Measurements from ENCODE around the gene TIAM1.

DNA sequence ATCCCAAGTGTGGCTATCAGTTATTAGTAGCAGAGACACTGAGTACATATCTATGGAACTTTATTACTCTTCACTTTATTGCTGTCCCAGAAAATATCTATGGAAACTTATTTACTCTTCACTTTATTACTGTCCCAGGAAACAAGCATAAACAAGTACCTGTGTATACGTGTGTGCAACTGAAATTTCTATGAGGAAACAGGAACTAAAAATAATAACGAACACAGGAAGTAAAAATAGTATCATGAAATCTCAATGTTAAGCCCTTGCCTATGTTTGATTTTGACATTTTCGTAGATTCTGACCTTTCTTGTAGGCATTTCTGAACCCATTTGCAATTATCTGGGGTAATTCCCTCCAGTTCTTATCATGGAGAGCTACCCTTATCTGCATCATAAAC is 240.9 kb downstream of the TIAM1 start:
- TF ChIP-seq, protein P1, sequence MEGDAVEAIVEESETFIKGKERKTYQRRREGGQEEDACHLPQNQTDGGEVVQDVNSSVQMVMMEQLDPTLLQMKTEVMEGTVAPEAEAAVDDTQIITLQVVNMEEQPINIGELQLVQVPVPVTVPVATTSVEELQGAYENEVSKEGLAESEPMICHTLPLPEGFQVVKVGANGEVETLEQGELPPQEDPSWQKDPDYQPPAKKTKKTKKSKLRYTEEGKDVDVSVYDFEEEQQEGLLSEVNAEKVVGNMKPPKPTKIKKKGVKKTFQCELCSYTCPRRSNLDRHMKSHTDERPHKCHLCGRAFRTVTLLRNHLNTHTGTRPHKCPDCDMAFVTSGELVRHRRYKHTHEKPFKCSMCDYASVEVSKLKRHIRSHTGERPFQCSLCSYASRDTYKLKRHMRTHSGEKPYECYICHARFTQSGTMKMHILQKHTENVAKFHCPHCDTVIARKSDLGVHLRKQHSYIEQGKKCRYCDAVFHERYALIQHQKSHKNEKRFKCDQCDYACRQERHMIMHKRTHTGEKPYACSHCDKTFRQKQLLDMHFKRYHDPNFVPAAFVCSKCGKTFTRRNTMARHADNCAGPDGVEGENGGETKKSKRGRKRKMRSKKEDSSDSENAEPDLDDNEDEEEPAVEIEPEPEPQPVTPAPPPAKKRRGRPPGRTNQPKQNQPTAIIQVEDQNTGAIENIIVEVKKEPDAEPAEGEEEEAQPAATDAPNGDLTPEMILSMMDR (IDR thresholded peaks at IDR 0.05) = no peak
- TF ChIP-seq CBX8 (IDR thresholded peaks at IDR 0.05) (no peak), POLR2A (IDR thresholded peaks at IDR 0.05; ENCODE audit: low read length) (no peak), HOXA7 (CRISPR knock-in tag; IDR thresholded peaks at IDR 0.05) (no peak), EP300 (IDR thresholded peaks at IDR 0.05) (no peak)
- TF ChIP-seq, protein P2, sequence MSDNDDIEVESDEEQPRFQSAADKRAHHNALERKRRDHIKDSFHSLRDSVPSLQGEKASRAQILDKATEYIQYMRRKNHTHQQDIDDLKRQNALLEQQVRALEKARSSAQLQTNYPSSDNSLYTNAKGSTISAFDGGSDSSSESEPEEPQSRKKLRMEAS (IDR thresholded peaks at IDR 0.05) = no peak
- TF ChIP-seq, protein P3, sequence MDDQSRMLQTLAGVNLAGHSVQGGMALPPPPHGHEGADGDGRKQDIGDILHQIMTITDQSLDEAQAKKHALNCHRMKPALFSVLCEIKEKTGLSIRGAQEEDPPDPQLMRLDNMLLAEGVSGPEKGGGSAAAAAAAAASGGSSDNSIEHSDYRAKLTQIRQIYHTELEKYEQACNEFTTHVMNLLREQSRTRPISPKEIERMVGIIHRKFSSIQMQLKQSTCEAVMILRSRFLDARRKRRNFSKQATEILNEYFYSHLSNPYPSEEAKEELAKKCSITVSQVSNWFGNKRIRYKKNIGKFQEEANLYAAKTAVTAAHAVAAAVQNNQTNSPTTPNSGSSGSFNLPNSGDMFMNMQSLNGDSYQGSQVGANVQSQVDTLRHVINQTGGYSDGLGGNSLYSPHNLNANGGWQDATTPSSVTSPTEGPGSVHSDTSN (IDR thresholded peaks at IDR 0.05) = no peak
